ENCODE data around the gene VWA1. TPM values are rescaled to one million over a fixed set of nuclear protein-coding genes. Genes with fewer than 3 reads are reported as not detected.
"Not testable (repeated sequence)": the region's sequence is repeated elsewhere in the genome, so short reads cannot be mapped to it uniquely, and the experiment has no call there.

The VWA1 gene
- total RNA-seq, 1 donor from 2014 or later: 59.1 TPM

- no peaks in the 10 kb centered on the region for H3K9me3 Mint-ChIP-seq
- TF ChIP-seq CTCF (IDR thresholded peaks at IDR 0.05; ENCODE audit: unreplicated experiment): no peak
- H3K27ac Mint-ChIP-seq: peak overlapping the region; percentile 85
- no peaks in the 10 kb centered on the region for H3K36me3 Mint-ChIP-seq
- DNase-seq (ENCODE audit: low spot score in 2 of 2, unreplicated experiment in 2 of 2): no peak
- H3K4me3 Mint-ChIP-seq: peak overlapping the region; percentile 46
- peaks cover 47% of the 10 kb centered on the region for H3K4me1 Mint-ChIP-seq
- H3K27me3 Mint-ChIP-seq (ENCODE audit: low read depth): no peaks in the 10 kb centered on the region
Measured at GRCh38 chr1:1425753-1426495, 9.6 kb upstream of the VWA1 start.

- Mint-ChIP-seq H3K36me3 (no peaks in the 10 kb centered on the region), H3K4me1 (peaks cover 47% of the 10 kb centered on the region), H3K4me3 (peak overlapping the region; percentile 46)
Measured at GRCh38 chr1:1426496-1427105, 8.9 kb upstream of the VWA1 start.

GRCh38 chr1:1427106-1427819, 8.2 kb upstream of the VWA1 start:
- H3K27ac Mint-ChIP-seq: no peak overlapping the region
- no peaks in the 10 kb centered on the region for H3K36me3 Mint-ChIP-seq
- H3K27me3 Mint-ChIP-seq (ENCODE audit: low read depth): no peaks in the 10 kb centered on the region
- DNase-seq (ENCODE audit: low spot score in 2 of 2, unreplicated experiment in 2 of 2): peak; percentile 81
- H3K4me1 Mint-ChIP-seq: peaks cover 52% of the 10 kb centered on the region
- no peak for TF ChIP-seq CTCF (IDR thresholded peaks at IDR 0.05; ENCODE audit: unreplicated experiment)
- peak overlapping the region; percentile 26 for H3K4me3 Mint-ChIP-seq
- H3K9me3 Mint-ChIP-seq: no peaks in the 10 kb centered on the region

More at GRCh38 chr1:1426496-1427105, 8.9 kb upstream of the VWA1 start:
- Mint-ChIP-seq H3K27me3 (ENCODE audit: low read depth) (no peaks in the 10 kb centered on the region), H3K9me3 (no peaks in the 10 kb centered on the region), H3K27ac (peak overlapping the region; percentile 82)
- TF ChIP-seq CTCF (IDR thresholded peaks at IDR 0.05; ENCODE audit: unreplicated experiment): no peak
- DNase-seq (ENCODE audit: low spot score in 2 of 2, unreplicated experiment in 2 of 2): no peak

GRCh38 chr1:1427820-1428148, 7.7 kb upstream of the VWA1 start:
- DNase-seq (ENCODE audit: low spot score in 2 of 2, unreplicated experiment in 2 of 2): no peak
- Mint-ChIP-seq H3K36me3 (no peaks in the 10 kb centered on the region), H3K4me3 (no peak overlapping the region), H3K27me3 (ENCODE audit: low read depth) (no peaks in the 10 kb centered on the region), H3K9me3 (no peaks in the 10 kb centered on the region), H3K27ac (no peak overlapping the region), H3K4me1 (peaks cover 50% of the 10 kb centered on the region)
- no peak for TF ChIP-seq CTCF (IDR thresholded peaks at IDR 0.05; ENCODE audit: unreplicated experiment)

- Mint-ChIP-seq H3K36me3 (no peaks in the 10 kb centered on the region), H3K27ac (peak overlapping the region; percentile 82), H3K4me1 (peaks cover 50% of the 10 kb centered on the region)
Measured at GRCh38 chr1:1428174-1428573, 7.3 kb upstream of the VWA1 start.

GRCh38 chr1:1428967-1429366, 6.5 kb upstream of the VWA1 start:
- Mint-ChIP-seq H3K4me1 (peaks cover 53% of the 10 kb centered on the region), H3K4me3 (peak overlapping the region; percentile 17)
- not testable (repeated sequence) for DNase-seq (ENCODE audit: low spot score in 2 of 2, unreplicated experiment in 2 of 2); H3K36me3 Mint-ChIP-seq; H3K27me3 Mint-ChIP-seq (ENCODE audit: low read depth); H3K27ac Mint-ChIP-seq; H3K9me3 Mint-ChIP-seq

More at GRCh38 chr1:1428174-1428573, 7.3 kb upstream of the VWA1 start:
- no peak for DNase-seq (ENCODE audit: low spot score in 2 of 2, unreplicated experiment in 2 of 2)
- H3K27me3 Mint-ChIP-seq (ENCODE audit: low read depth): no peaks in the 10 kb centered on the region
- H3K9me3 Mint-ChIP-seq: no peaks in the 10 kb centered on the region
- TF ChIP-seq CTCF (IDR thresholded peaks at IDR 0.05; ENCODE audit: unreplicated experiment): no peak
- H3K4me3 Mint-ChIP-seq: peak overlapping the region; percentile 59
